HEK293T (cell line): ENCODE data around the gene PIK3CD.

Experiments
- CTCF ChIA-PET: fragments of 350-600 bp; formaldehyde crosslinking; extraction: SDS; loops from one replicate; lab custom pipeline; 2021; ENCODE audit warnings: antibody characterized with exemption, inconsistent platforms; lab: Yijun Ruan, JAX
- POLR2A ChIA-PET: fragments of 350-600 bp; formaldehyde crosslinking; extraction: SDS; loops from one replicate; lab custom pipeline; 2020; ENCODE audit warnings: antibody characterized with exemption, inconsistent platforms; lab: Yijun Ruan, JAX
- DNase-seq: peaks from one replicate; pipeline ENCODE4 v3.0.0; 2012; ENCODE audit warnings: mixed read lengths; ENCODE audit errors: extremely low spot score
- ARNT ChIP-seq: fragments of 450-650 bp; IDR thresholded peaks from 2 replicates; pipeline ENCODE4 v1.6.1; 2017; ENCODE audit warnings: mild to moderate bottlenecking
- BHLHE40 ChIP-seq: fragments of 450-650 bp; IDR thresholded peaks from 2 replicates; pipeline ENCODE4 v1.6.1; 2016; ENCODE audit warnings: mild to moderate bottlenecking, moderate library complexity, borderline replicate concordance
- CTBP1 ChIP-seq: fragments of 450-650 bp; IDR thresholded peaks from 2 replicates; pipeline ENCODE4 v1.6.1; 2016; ENCODE audit warnings: borderline replicate concordance
- ELF4 ChIP-seq: fragments of 450-650 bp; IDR thresholded peaks from 2 replicates; pipeline ENCODE4 v1.6.1; 2017; ENCODE audit warnings: antibody characterized with exemption
- FOXA1 ChIP-seq: fragments of 450-650 bp; IDR thresholded peaks from 2 replicates; pipeline ENCODE4 v1.6.1; 2016; ENCODE audit warnings: mild to moderate bottlenecking
- FOXK2 ChIP-seq: fragments of 450-650 bp; IDR thresholded peaks from 2 replicates; pipeline ENCODE4 v1.6.1; 2016; ENCODE audit warnings: mild to moderate bottlenecking
- FOXM1 ChIP-seq: fragments of 450-650 bp; IDR thresholded peaks from 2 replicates; pipeline ENCODE4 v1.6.1; 2017; ENCODE audit warnings: mild to moderate bottlenecking, borderline replicate concordance
- HDGF ChIP-seq: fragments of 450-650 bp; IDR thresholded peaks from 2 replicates; pipeline ENCODE4 v1.6.1; 2017; ENCODE audit warnings: antibody characterized with exemption, borderline replicate concordance
- L3MBTL2 ChIP-seq: fragments of 450-650 bp; conservative IDR thresholded peaks from 2 replicates; pipeline ENCODE4 v1.6.1; 2016; ENCODE audit warnings: mild to moderate bottlenecking
- LEF1 ChIP-seq: fragments of 450-650 bp; IDR thresholded peaks from 2 replicates; pipeline ENCODE4 v1.6.1; 2017; ENCODE audit warnings: mild to moderate bottlenecking, borderline replicate concordance
- NFRKB ChIP-seq: fragments of 450-650 bp; IDR thresholded peaks from 2 replicates; pipeline ENCODE4 v1.6.1; 2016; ENCODE audit warnings: mild to moderate bottlenecking, moderate library complexity
- SP1 ChIP-seq: fragments of 450-650 bp; IDR thresholded peaks from 2 replicates; pipeline ENCODE4 v1.6.1; 2017
- SUZ12 ChIP-seq: fragments of 450-650 bp; IDR thresholded peaks from 2 replicates; pipeline ENCODE4 v1.6.1; 2016; ENCODE audit warnings: mild to moderate bottlenecking
- TARDBP ChIP-seq: fragments of 450-650 bp; IDR thresholded peaks from 2 replicates; pipeline ENCODE4 v1.6.1; 2016
- ZNF384 ChIP-seq: fragments of 450-650 bp; IDR thresholded peaks from 2 replicates; pipeline ENCODE4 v1.6.1; 2016
- TF ChIP-seq, protein P1 (sequence below): fragments of 450-650 bp; IDR thresholded peaks from 2 replicates; pipeline ENCODE4 v1.6.1; 2016

The PIK3CD gene

DNA sequence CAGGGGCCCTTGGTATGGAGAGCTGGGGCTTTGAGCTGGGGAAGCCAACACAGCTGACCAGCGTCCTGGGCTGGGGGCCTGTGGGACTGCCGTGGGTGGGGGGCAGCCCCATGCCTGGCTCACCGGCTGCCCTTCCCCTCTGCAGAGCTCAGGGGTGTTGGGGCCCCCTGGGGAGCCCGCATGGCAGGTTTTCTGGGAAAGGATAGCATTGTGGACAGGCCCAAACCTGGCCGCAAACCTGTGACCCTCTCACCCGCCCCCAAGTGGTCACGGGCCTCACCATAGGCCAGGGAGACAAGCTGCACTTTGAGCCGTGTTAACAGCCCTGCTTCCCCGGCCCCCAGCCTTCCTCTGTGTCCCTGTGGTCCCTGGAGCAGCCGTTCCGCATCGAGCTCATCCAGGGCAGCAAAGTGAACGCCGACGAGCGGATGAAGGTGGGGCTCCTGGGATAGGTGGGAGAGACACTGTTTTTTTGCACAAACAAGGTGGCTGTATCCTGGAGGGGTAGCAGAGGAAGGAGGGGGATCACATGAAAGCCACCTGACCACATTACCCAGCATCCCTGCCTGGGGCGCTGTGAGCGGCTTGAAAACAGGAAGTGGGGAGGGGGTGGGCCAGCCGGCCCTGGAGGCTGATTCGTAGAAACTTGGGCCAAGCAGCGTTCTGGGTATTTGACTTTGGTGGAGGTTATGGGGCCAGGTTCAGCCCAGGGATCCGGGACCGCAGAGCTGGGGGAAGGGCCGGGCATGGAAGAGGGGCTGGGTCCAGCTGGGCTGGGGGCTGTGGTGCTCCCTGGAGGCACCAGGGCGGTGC lies 65.9 kb downstream of the PIK3CD start:
- CTCF ChIA-PET, result interaction anchor here (0.9 kb wide), 1 partner anchor 451 kb away, joined by 3 read pairs; no protein-coding TSS in a partner anchor
- no peak for DNase-seq
- TF ChIP-seq, protein P1, sequence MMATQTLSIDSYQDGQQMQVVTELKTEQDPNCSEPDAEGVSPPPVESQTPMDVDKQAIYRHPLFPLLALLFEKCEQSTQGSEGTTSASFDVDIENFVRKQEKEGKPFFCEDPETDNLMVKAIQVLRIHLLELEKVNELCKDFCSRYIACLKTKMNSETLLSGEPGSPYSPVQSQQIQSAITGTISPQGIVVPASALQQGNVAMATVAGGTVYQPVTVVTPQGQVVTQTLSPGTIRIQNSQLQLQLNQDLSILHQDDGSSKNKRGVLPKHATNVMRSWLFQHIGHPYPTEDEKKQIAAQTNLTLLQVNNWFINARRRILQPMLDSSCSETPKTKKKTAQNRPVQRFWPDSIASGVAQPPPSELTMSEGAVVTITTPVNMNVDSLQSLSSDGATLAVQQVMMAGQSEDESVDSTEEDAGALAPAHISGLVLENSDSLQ, result no peak
- TF ChIP-seq L3MBTL2 (no peak), FOXA1 (no peak), CTBP1 (no peak), LEF1 (no peak), ZNF384 (no peak), FOXK2 (no peak), ELF4 (no peak), ARNT (no peak), SP1 (no peak)
- POLR2A ChIA-PET, result no interaction called here

DNA sequence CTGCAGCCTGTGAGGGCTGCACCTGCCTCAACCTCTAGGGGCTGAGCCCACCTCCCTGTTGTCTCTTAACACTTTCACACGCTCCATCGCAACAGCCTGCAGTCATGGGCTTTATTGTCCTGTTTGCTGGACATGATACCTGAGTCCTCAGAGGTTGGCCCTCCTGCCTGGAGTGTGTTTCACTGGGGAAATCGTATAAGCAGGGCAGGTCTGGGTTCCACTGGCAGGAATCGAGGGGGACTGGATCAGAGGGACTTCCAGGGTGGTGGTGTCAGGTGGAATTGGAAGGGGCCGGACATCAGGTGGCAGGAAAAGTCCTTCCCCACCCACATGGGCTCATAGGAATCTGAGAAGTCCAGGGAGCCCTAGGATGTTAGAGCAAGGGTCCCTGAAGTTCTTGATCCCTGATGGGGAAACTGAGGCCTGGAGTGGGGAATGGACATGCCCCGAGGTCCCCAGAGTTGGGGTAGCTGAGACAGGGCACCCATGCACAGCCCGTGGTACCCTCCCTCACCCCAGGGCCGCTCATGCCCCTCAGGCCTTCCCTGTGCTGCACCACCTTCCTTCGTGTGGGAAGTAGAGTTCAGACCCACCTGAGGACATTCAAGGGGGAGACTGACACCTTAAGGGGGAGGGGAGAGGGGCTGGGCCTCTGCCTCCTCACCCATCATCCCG lies 66.6 kb downstream of the PIK3CD start:
- TF ChIP-seq NFRKB (no peak), BHLHE40 (no peak), HDGF (no peak)
- no peak for DNase-seq
- ChIA-PET POLR2A (no interaction called here), CTCF (interaction anchor here (0.9 kb wide), 1 partner anchor 451 kb away, joined by 3 read pairs; no protein-coding TSS in a partner anchor)

DNA sequence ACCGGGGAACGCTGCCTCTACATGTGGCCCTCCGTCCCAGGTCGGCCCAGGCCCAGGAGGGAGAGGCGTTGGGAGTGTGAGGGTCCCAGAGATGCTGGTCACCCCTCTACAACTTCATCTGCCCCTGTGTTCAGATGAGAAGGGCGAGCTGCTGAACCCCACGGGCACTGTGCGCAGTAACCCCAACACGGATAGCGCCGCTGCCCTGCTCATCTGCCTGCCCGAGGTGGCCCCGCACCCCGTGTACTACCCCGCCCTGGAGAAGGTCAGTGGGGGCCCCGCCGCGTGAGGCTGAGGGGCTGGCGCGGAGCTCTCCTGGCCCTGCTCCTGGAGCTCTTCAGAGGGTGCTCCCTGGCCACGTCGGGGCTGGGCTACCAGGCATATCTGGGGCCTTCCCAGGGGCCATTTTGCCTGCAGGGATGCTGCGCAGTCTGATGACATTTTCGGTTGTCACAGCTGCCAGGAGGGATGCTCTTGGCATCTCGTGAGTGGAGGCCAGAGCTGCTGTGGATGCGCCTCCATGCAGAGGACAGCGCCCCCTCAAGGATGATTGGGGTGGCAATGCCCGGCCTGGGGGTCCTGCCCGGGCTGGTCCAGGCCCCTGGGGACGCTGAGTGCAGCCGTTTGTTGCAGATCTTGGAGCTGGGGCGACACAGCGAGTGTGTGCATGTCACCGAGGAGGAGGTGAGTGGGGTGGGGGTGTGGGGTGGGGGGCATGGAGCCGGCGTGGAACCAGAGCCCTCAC lies 68.6 kb downstream of the PIK3CD start:
- ChIA-PET CTCF (interaction anchor here (1.3 kb wide), 1 partner anchor 23 kb away, joined by 4 read pairs; no protein-coding TSS in a partner anchor), POLR2A (no interaction called here)
- TF ChIP-seq, protein P1, result no peak
- TF ChIP-seq BHLHE40 (no peak), FOXA1 (no peak), CTBP1 (no peak), FOXK2 (no peak), HDGF (no peak), L3MBTL2 (no peak), ELF4 (no peak), NFRKB (no peak), ARNT (no peak), SUZ12 (no peak), TARDBP (no peak), LEF1 (no peak), ZNF384 (no peak), FOXM1 (no peak), SP1 (no peak)
- no peak for DNase-seq

DNA sequence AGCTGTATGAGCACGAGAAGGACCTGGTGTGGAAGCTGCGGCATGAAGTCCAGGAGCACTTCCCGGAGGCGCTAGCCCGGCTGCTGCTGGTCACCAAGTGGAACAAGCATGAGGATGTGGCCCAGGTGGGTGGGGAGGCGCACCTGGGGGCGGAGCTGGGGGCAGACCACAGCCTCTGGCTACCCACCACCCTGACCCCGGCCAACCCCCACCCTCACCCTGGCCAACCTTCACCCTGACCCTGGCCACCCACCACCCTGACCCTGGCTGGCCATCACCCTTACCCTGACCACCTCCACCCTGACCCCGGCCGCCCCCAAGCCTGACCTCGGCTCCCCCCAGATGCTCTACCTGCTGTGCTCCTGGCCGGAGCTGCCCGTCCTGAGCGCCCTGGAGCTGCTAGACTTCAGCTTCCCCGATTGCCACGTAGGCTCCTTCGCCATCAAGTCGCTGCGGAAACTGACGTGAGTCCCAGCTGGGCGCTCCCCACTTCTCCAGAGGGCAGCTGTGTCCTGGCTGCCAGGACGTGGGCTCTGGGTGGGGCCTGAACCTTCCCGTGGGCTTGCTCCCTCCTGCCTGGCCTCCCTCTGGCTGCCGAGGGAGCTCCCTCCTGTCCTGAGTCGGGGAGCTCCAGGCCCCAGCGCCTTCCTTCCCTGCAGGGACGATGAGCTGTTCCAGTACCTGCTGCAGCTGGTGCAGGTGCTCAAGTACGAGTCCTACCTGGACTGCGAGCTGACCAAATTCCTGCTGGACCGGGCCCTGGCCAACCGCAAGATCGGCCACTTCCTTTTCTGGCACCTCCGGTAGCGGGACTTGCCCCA lies 69.5 kb downstream of the PIK3CD start:
- TF ChIP-seq SUZ12, result no peak
- TF ChIP-seq NFRKB, result no peak
- TF ChIP-seq FOXM1, result no peak
- no peak for TF ChIP-seq ZNF384
- no peak for TF ChIP-seq LEF1
- TF ChIP-seq CTBP1, result no peak
- TF ChIP-seq TARDBP, result no peak
- TF ChIP-seq L3MBTL2, result no peak
- no peak for TF ChIP-seq ARNT
- TF ChIP-seq FOXA1, result no peak
- TF ChIP-seq, protein P1, result no peak
- TF ChIP-seq ELF4, result no peak
- TF ChIP-seq SP1, result no peak
- no peak for TF ChIP-seq HDGF
- no peak for TF ChIP-seq BHLHE40
- TF ChIP-seq FOXK2, result no peak
- POLR2A ChIA-PET, result no interaction called here
- CTCF ChIA-PET, result interaction anchor here (0.6 to 1.5 kb wide), 10 partner anchors 8 to 1703 kb away, joined by 3 to 6 read pairs (median 4); no protein-coding TSS in a partner anchor
- no peak for DNase-seq
